HG03103 (cell line): ENCODE results near the gene TUT1.
"Not testable (repeated sequence)": the region's sequence is repeated elsewhere in the genome, so short reads cannot be mapped to it uniquely, and the experiment has no call there.

ENCODE experiments used
- ATAC-seq: cut with Tn5 transposase; IDR thresholded peaks from one replicate; pipeline ENCODE4 v1.9.1; 2021; ENCODE audit warnings: low read depth; ENCODE audit not compliant: unreplicated experiment

Gene TUT1

GRCh38 chr11:62556875-62557631, 34.3 kb downstream of the TUT1 start:
- ATAC-seq: no peak

GRCh38 chr11:62556108-62556874, 35.0 kb downstream of the TUT1 start:
- ATAC-seq: peak; percentile 37

- ATAC-seq: no peak
These were observed 35.7 kb downstream of the TUT1 start for GRCh38 chr11:62555464-62556107.

GRCh38 chr11:62554387-62555167, 36.7 kb downstream of the TUT1 start:
- ATAC-seq: no peak

GRCh38 chr11:62553839-62554361, 37.4 kb downstream of the TUT1 start:
- ATAC-seq: no peak

- ATAC-seq: no peak
These were observed 38.1 kb downstream of the TUT1 start for GRCh38 chr11:62553080-62553838.

GRCh38 chr11:62552485-62553079, 38.7 kb downstream of the TUT1 start:
- ATAC-seq: no peak

GRCh38 chr11:62550478-62550877, 40.8 kb downstream of the TUT1 start:
- ATAC-seq: not testable (repeated sequence)

- ATAC-seq: no peak
These were observed 42.6 kb downstream of the TUT1 start for GRCh38 chr11:62548545-62549335.

GRCh38 chr11:62547691-62548281, 43.5 kb downstream of the TUT1 start:
- no peak for ATAC-seq

GRCh38 chr11:62546929-62547625, 44.2 kb downstream of the TUT1 start:
- no peak for ATAC-seq

- ATAC-seq: no peak
These were observed 44.9 kb downstream of the TUT1 start, which contains the start of gene AHNAK for GRCh38 chr11:62546244-62546928. TSS of gene AHNAK (minus strand) at chr11:62546806. CDS start at chr11:62536098, 10,708 bp downstream.

GRCh38 chr11:62545437-62546243, 45.7 kb downstream of the TUT1 start:
- no peak for ATAC-seq

- no peak for ATAC-seq
These were observed 46.5 kb downstream of the TUT1 start for GRCh38 chr11:62544581-62545436.
